ENCODE measurements around the gene TCTN1. TPM values are rescaled to one million over a fixed set of nuclear protein-coding genes. Genes with fewer than 3 reads are reported as not detected.

Gene TCTN1
- total RNA-seq, 2 experiments from 2014 or later = 5.0 to 5.5 TPM

DNA sequence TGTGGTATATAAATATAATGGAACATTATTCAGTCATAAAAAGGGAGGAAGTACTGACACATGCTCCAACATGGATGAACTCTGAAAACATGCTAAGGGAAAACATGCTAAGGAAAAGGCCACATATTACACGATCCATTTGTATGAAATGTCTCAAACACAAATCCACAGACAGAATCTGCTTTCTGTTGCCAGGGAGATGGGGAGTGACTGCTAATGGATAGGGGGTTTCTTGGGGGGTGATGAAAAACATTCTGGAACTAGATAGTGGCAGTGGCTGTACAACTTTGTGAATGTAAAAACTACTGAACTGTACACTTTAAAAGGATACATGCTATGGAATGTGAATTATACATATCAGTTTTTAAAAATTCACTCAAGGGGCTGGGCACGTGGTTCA is 37.4 kb upstream of the TCTN1 start:
- H3K27me3 Mint-ChIP-seq = no peaks in the 10 kb centered on the region
- no peak for DNase-seq
- TF ChIP-seq, protein P1, sequence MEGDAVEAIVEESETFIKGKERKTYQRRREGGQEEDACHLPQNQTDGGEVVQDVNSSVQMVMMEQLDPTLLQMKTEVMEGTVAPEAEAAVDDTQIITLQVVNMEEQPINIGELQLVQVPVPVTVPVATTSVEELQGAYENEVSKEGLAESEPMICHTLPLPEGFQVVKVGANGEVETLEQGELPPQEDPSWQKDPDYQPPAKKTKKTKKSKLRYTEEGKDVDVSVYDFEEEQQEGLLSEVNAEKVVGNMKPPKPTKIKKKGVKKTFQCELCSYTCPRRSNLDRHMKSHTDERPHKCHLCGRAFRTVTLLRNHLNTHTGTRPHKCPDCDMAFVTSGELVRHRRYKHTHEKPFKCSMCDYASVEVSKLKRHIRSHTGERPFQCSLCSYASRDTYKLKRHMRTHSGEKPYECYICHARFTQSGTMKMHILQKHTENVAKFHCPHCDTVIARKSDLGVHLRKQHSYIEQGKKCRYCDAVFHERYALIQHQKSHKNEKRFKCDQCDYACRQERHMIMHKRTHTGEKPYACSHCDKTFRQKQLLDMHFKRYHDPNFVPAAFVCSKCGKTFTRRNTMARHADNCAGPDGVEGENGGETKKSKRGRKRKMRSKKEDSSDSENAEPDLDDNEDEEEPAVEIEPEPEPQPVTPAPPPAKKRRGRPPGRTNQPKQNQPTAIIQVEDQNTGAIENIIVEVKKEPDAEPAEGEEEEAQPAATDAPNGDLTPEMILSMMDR (IDR thresholded peaks at IDR 0.05) = no peak
- CTCF ChIA-PET = interaction anchor here (0.7 to 3.8 kb wide), 5 partner anchors 11 to 145 kb away, joined by 3 to 15 read pairs (median 5); partner anchors contain the start of gene ARPC3
- H3K4me1 Mint-ChIP-seq (ENCODE audit: low read depth) = peaks cover 74% of the 10 kb centered on the region
- peak overlapping the region; percentile 2 for H3K4me3 Mint-ChIP-seq
- H3K36me3 ChIP-seq (ENCODE audit: insufficient read depth, low read length) = peaks cover 3% of the 10 kb centered on the region
- no peak overlapping the region for H3K27ac ChIP-seq (ENCODE audit: low read depth in 1 of 2, low read length in 2 of 2)
- no peak overlapping the region for H3K4me3 ChIP-seq (ENCODE audit: low read length)
- intact Hi-C loops (cut with DNase I, micrococcal nuclease) = no loop called here
- no peak for ATAC-seq (ENCODE audit: poor library complexity)
- H3K27me3 ChIP-seq (ENCODE audit: control insufficient read depth in 1 of 2, insufficient read depth in 2 of 2, low read length in 2 of 2) = no peaks in the 10 kb centered on the region
- peak overlapping the region; percentile 31 for H3K27ac Mint-ChIP-seq
- POLR2A ChIA-PET = interaction anchor here (0.9 to 2.0 kb wide), 3 partner anchors 13 to 17 kb away, joined by 3 to 8 read pairs (median 3); no protein-coding TSS in a partner anchor
- peaks cover 6 to 8% of the 10 kb centered on the region in 2 experiments for H3K9me3 ChIP-seq (ENCODE audit: control insufficient read depth in 1 of 2, insufficient read depth in 1 of 2, low read length in 2 of 2)
- peaks cover 39% of the 10 kb centered on the region for H3K36me3 Mint-ChIP-seq (ENCODE audit: low read depth)
- peaks cover 45% of the 10 kb centered on the region for H3K4me1 ChIP-seq (ENCODE audit: insufficient read depth, low read length)
- no peaks in the 10 kb centered on the region for H3K9me3 Mint-ChIP-seq

DNA sequence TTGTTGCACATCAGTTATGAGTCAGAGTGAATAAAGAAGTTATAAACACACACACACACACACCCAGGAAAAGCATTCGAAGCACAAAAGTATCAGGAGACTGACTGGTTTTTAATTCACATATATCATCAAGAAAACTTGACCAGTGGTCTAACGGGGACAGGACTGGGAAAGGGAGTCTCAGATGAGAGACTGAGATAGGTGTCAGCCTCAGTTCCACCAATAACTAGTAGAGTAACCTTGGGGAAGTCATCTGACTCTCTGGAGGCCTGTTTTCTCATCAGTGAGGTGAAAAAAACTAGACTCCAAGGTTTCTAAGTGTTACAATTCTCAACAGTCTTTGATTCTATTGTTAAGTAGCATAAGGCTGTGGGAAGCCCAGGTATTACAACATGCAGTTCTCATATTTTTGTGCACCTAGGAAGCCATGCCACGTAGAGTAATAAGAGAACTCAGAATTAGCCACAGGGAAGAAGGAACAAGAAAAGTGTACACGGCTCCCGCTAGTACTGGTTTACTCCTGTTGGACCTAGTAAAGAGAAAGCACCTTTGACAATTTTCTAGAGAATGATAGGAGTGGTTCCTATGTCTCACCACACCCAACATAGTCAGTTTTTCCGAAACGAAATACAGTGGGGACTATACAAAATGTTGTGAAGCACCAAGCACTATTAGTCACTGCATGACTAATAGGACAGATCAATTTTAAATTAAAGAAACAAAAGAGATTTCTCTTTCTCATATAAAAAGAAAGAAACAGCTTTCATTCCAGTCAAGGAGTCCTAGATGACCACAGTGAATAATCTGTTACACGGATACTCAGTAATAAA is 35.9 kb upstream of the TCTN1 start:
- Histone ChIP-seq H3K27me3 (ENCODE audit: control insufficient read depth in 1 of 2, insufficient read depth in 2 of 2, low read length in 2 of 2) (no peaks in the 10 kb centered on the region), H3K36me3 (ENCODE audit: insufficient read depth, low read length) (peaks cover 3% of the 10 kb centered on the region), H3K27ac (ENCODE audit: low read depth in 1 of 2, low read length in 2 of 2) (peak overlapping the region; percentile 67 to 79), H3K9me3 (ENCODE audit: control insufficient read depth in 1 of 2, insufficient read depth in 1 of 2, low read length in 2 of 2) (no peaks in the 10 kb centered on the region), H3K4me1 (ENCODE audit: insufficient read depth, low read length) (peaks cover 51% of the 10 kb centered on the region), H3K4me3 (ENCODE audit: low read length) (peak overlapping the region; percentile 13)
- intact Hi-C loops (cut with DNase I, micrococcal nuclease) = no loop called here
- Mint-ChIP-seq H3K4me3 (peak overlapping the region; percentile 96), H3K27me3 (no peaks in the 10 kb centered on the region), H3K9me3 (no peaks in the 10 kb centered on the region), H3K4me1 (ENCODE audit: low read depth) (peaks cover 80% of the 10 kb centered on the region), H3K36me3 (ENCODE audit: low read depth) (peaks cover 33% of the 10 kb centered on the region), H3K27ac (peak overlapping the region; percentile 92)
- ChIA-PET CTCF (interaction anchor here (1.0 to 4.4 kb wide), 5 partner anchors 26 to 147 kb away, joined by 3 to 17 read pairs (median 4); partner anchors contain the start of genes ARPC3, FAM216A and GPN3), POLR2A (interaction anchor here (0.7 to 2.4 kb wide), 4 partner anchors 14 to 110 kb away, joined by 3 to 11 read pairs (median 9); partner anchors contain the start of genes FAM216A, GPN3, RAD9B and VPS29)
- DNase-seq = peak in 6 of 14 experiments; percentile 19 to 83 (median 52)
- TF ChIP-seq, protein P1 (IDR thresholded peaks at IDR 0.05) = no peak
- ATAC-seq (ENCODE audit: poor library complexity) = peak; percentile 27

GRCh38 chr12:110578694-110579534 is 35.0 kb upstream of the TCTN1 start:
- peaks cover 53% of the 10 kb centered on the region for H3K4me1 ChIP-seq (ENCODE audit: insufficient read depth, low read length)
- no peaks in the 10 kb centered on the region for H3K27me3 ChIP-seq (ENCODE audit: control insufficient read depth in 1 of 2, insufficient read depth in 2 of 2, low read length in 2 of 2)
- no peaks in the 10 kb centered on the region for H3K9me3 ChIP-seq (ENCODE audit: control insufficient read depth in 1 of 2, insufficient read depth in 1 of 2, low read length in 2 of 2)
- Mint-ChIP-seq H3K27ac (peak overlapping the region; percentile 92), H3K27me3 (no peaks in the 10 kb centered on the region), H3K4me3 (peak overlapping the region; percentile 96), H3K4me1 (ENCODE audit: low read depth) (peaks cover 84% of the 10 kb centered on the region), H3K36me3 (ENCODE audit: low read depth) (peaks cover 30% of the 10 kb centered on the region), H3K9me3 (no peaks in the 10 kb centered on the region)
- no peaks in the 10 kb centered on the region for H3K36me3 ChIP-seq (ENCODE audit: insufficient read depth, low read length)
- ChIA-PET CTCF (interaction anchor here (1.0 to 4.4 kb wide), 4 partner anchors 27 to 148 kb away, joined by 4 to 17 read pairs (median 5); partner anchors contain the start of genes ARPC3, FAM216A and GPN3), POLR2A (interaction anchor here (0.6 to 3.7 kb wide), 7 partner anchors 14 to 129 kb away, joined by 3 to 20 read pairs (median 8); partner anchors contain the start of genes ARPC3, FAM216A, GPN3 and RAD9B)
- DNase-seq (peak in 3 of 14 experiments; percentile 21 to 38 (median 35)), ATAC-seq (ENCODE audit: poor library complexity) (no peak)
- H3K27ac ChIP-seq (ENCODE audit: low read depth in 1 of 2, low read length in 2 of 2) = peak overlapping the region; percentile 49 to 79
- intact Hi-C loops (cut with DNase I, micrococcal nuclease) = no loop called here
- TF ChIP-seq, protein P1 (IDR thresholded peaks at IDR 0.05) = no peak
- H3K4me3 ChIP-seq (ENCODE audit: low read length) = peak overlapping the region; percentile 13
